Keratinocyte (primary cell): ENCODE data around the gene ATRX. TPM values are rescaled to one million over a fixed set of nuclear protein-coding genes. Genes with fewer than 3 reads are reported as not detected.

ENCODE experiments used
- DNase-seq: peaks from one replicate; pipeline ENCODE4 v3.0.0-alpha.2; 2011; ENCODE audit warnings: low read depth, missing footprints, low spot score
- FAIRE-seq: peaks from 2 replicates; lab custom pipeline; 2011; peaks lifted over from hg19 to GRCh38; lab: Jason Lieb, UNC
- H2AFZ ChIP-seq: 2 replicates; pipeline ENCODE4 v1.6.0; 2012; ENCODE audit warnings: low read length, control low read depth, inconsistent platforms; ENCODE audit not compliant: control insufficient read depth
- H3K27ac ChIP-seq: 2 replicates; pipeline ENCODE4 v1.5.1; 2011; ENCODE audit warnings: low read length; ENCODE audit not compliant: control insufficient read depth, insufficient read depth
- H3K27me3 ChIP-seq: 3 replicates; pipeline ENCODE4 v1.6.0; 2011; ENCODE audit warnings: low read length; ENCODE audit not compliant: control insufficient read depth, insufficient read depth; ENCODE audit errors: extremely low read depth
- H3K36me3 ChIP-seq, 2 experiments: 2 replicates in 1 of 2; 3 replicates in 1 of 2; pipeline ENCODE4 v1.5.1; 2011; ENCODE audit warnings: low read length in 2 of 2, mild to moderate bottlenecking in 1 of 2; ENCODE audit not compliant: control insufficient read depth in 2 of 2, insufficient read depth in 2 of 2; ENCODE audit errors: extremely low read depth in 1 of 2
- H3K4me1 ChIP-seq: 3 replicates; pipeline ENCODE4 v1.5.1; 2011; ENCODE audit warnings: low read length; ENCODE audit not compliant: control insufficient read depth, insufficient read depth; ENCODE audit errors: extremely low read depth
- H3K4me2 ChIP-seq: 3 replicates; pipeline ENCODE4 v1.6.0; 2011; ENCODE audit warnings: low read depth, low read length; ENCODE audit not compliant: control insufficient read depth, insufficient read depth; ENCODE audit errors: extremely low read depth
- H3K4me3 ChIP-seq, 3 experiments: fragments of 200-600 bp in 1 of 3; sonication (generic) in 1 of 3; 2 replicates in 2 of 3; 3 replicates in 1 of 3; pipeline ENCODE4 v1.5.1; 2011 to 2016; ENCODE audit warnings: low read length in 3 of 3, mild to moderate bottlenecking in 3 of 3, control low read depth in 2 of 3, inconsistent platforms in 1 of 3, low read depth in 1 of 3, mixed read lengths in 1 of 3, mixed run types in 1 of 3, moderate library complexity in 1 of 3; ENCODE audit not compliant: control insufficient read depth in 2 of 3, insufficient read depth in 2 of 3; ENCODE audit errors: extremely low read depth in 1 of 3
- H3K79me2 ChIP-seq: 2 replicates; pipeline ENCODE4 v1.6.0; 2012; ENCODE audit warnings: low read length; ENCODE audit not compliant: control insufficient read depth, insufficient read depth
- H3K9ac ChIP-seq: 3 replicates; pipeline ENCODE4 v1.6.0; 2011; ENCODE audit warnings: low read length; ENCODE audit not compliant: control insufficient read depth, insufficient read depth; ENCODE audit errors: extremely low read depth
- H3K9me1 ChIP-seq: 3 replicates; pipeline ENCODE4 v1.6.0; 2011; ENCODE audit warnings: low read length; ENCODE audit not compliant: control insufficient read depth, insufficient read depth; ENCODE audit errors: extremely low read depth
- H3K9me3 ChIP-seq: 2 replicates; pipeline ENCODE4 v1.5.1; 2012; ENCODE audit warnings: low read depth, low read length; ENCODE audit not compliant: control insufficient read depth
- H4K20me1 ChIP-seq: 3 replicates; pipeline ENCODE4 v1.6.0; 2011; ENCODE audit warnings: low read length; ENCODE audit not compliant: control insufficient read depth, insufficient read depth; ENCODE audit errors: extremely low read depth
- dilution Hi-C: fragments of 300-500 bp; cut with MboI; formaldehyde crosslinking; loops from one replicate; pipeline ENCODE4 v1.7.0; 2020; ENCODE audit warnings: low sequenced_read_pairs; ENCODE audit not compliant: extremely low pct_ligation_motif_present
- polyA plus RNA-seq, 5 experiments: library from polyadenylated mRNA; depleted of rRNA in 3 of 5; stranded (reverse) in 3 of 5; stranded (forward) in 1 of 5; unstranded in 1 of 5; fragments of >200 nt; gene quantifications; 1 replicate in 1 of 5; 2 replicates in 3 of 5; 3 replicates in 1 of 5; pipeline versions ENCODE4 v1.2.1 to v1.2.3, GENCODE V29; 2011 to 2012; ENCODE audit warnings: missing spikeins in 2 of 5, low read depth in 1 of 5, low replicate concordance in 1 of 5
- small RNA-seq, 3 experiments: library from RNA; depleted of rRNA; stranded (forward); fragments of <200 nt; gene quantifications; one replicate each; pipeline ENCODE3, GENCODE V24; 2012; ENCODE audit warnings: low read depth in 3 of 3, low replicate concordance in 1 of 3; ENCODE audit not compliant: insufficient read length in 3 of 3
- TF ChIP-seq, protein P1 (sequence below), 3 experiments: IDR thresholded peaks in 1 of 3; conservative IDR thresholded peaks in 1 of 3; optimal IDR thresholded peaks in 1 of 3; 2 replicates in 2 of 3; 3 replicates in 1 of 3; pipeline versions ENCODE3 to v1.5.1; 2011; ENCODE audit warnings: low read length in 3 of 3, mild to moderate bottlenecking in 3 of 3, moderate library complexity in 2 of 3, control low read depth in 1 of 3, inconsistent platforms in 1 of 3; ENCODE audit not compliant: insufficient read depth in 2 of 3; ENCODE audit errors: extremely low read depth in 1 of 3

ATRX gene
- polyA plus RNA-seq, 1 donor (not counting 4 experiments of a cell fraction or from before 2014, with no cell fraction given), result 31.3 TPM

DNA sequence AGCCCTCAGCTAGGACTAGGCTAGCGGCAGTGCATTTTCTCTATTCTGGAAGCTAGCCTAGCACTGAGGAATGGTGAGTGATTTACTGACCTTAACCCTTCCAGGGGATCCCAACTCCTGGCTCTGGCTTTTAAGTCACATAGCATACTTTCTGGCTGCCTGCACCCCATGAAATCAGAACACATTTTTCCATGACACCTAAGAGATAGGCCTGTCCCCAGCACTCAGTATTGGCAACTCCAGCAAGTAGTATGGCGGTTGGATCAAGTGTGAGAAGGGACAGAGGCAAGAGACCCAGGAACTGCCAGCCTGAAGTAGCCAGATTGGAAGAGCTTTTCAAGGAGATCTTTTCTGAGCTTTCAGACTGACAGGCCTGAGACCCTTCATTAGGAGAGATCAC is 330.6 kb downstream of the ATRX start:
- Histone ChIP-seq H4K20me1 (no peaks in the 10 kb centered on the region), H3K27me3 (no peaks in the 10 kb centered on the region), H3K9me1 (no peaks in the 10 kb centered on the region), H3K4me1 (no peaks in the 10 kb centered on the region), H3K9ac (no peak overlapping the region), H3K79me2 (no peaks in the 10 kb centered on the region), H3K36me3 (no peaks in the 10 kb centered on the region), H2AFZ (no peak overlapping the region), H3K27ac (no peak overlapping the region), H3K4me2 (no peak overlapping the region), H3K9me3 (no peaks in the 10 kb centered on the region), H3K4me3 (no peak overlapping the region)
- FAIRE-seq (no peak), DNase-seq (no peak)
- TF ChIP-seq, protein P1, sequence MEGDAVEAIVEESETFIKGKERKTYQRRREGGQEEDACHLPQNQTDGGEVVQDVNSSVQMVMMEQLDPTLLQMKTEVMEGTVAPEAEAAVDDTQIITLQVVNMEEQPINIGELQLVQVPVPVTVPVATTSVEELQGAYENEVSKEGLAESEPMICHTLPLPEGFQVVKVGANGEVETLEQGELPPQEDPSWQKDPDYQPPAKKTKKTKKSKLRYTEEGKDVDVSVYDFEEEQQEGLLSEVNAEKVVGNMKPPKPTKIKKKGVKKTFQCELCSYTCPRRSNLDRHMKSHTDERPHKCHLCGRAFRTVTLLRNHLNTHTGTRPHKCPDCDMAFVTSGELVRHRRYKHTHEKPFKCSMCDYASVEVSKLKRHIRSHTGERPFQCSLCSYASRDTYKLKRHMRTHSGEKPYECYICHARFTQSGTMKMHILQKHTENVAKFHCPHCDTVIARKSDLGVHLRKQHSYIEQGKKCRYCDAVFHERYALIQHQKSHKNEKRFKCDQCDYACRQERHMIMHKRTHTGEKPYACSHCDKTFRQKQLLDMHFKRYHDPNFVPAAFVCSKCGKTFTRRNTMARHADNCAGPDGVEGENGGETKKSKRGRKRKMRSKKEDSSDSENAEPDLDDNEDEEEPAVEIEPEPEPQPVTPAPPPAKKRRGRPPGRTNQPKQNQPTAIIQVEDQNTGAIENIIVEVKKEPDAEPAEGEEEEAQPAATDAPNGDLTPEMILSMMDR (optimal IDR thresholded peaks at IDR 0.05 in 1 of 3, IDR thresholded peaks at IDR 0.05 in 1 of 3, conservative IDR thresholded peaks at IDR 0.05 in 1 of 3; ENCODE audit: extremely low read depth in 1 of 3, insufficient read depth in 2 of 3, low read length in 3 of 3), result no peak
- dilution Hi-C loops, result no loop called here

Small RNAs within 50 kb of the gene (small RNA-seq; reads per million reads assigned to genes)
- 0 reads per million in 3 experiments for gene FABP5P15

Other genes starting within 250 kb of the ATRX start
- gene MAGT1, start 109.2 kb upstream of the ATRX start, polyA plus RNA-seq, result 43.8 to 68.4 TPM (median 55.4 TPM) in 3 replicates
- 684 to 1,116 TPM (median 1,019 TPM) in 3 replicates for gene COX7B, start 113.3 kb upstream of the ATRX start, polyA plus RNA-seq
- 2.5 to 4.0 TPM (median 3.3 TPM) in 3 replicates for gene ATP7A, start 124.5 kb upstream of the ATRX start, polyA plus RNA-seq
- 0.18 to 0.43 TPM (median 0.37 TPM) in 3 replicates for gene PGAM4, start 183.4 kb upstream of the ATRX start, polyA plus RNA-seq